GM18517 (cell line): ENCODE data around the gene ATP8B1.
A peak's percentile ranks its signal among the peaks of the same experiment; 100 is the strongest.

ENCODE experiments used
- ATAC-seq: cut with Tn5 transposase; IDR thresholded peaks from one replicate; pipeline ENCODE4 v1.9.1; 2021; ENCODE audit warnings: mild to moderate bottlenecking, moderate library complexity; ENCODE audit not compliant: unreplicated experiment

The ATP8B1 gene

GRCh38 chr18:57771193-57771592 is 31.9 kb downstream of the ATP8B1 start:
- ATAC-seq: no peak

- ATAC-seq: no peak
Measured at GRCh38 chr18:57768537-57769326, 34.4 kb downstream of the ATP8B1 start.

GRCh38 chr18:57767259-57768050 is 35.7 kb downstream of the ATP8B1 start:
- ATAC-seq: no peak

- ATAC-seq: no peak
Measured at GRCh38 chr18:57764995-57765394, 38.1 kb downstream of the ATP8B1 start.

- ATAC-seq: no peak
Measured at GRCh38 chr18:57764087-57764486, 39.0 kb downstream of the ATP8B1 start.

GRCh38 chr18:57762686-57763085 is 40.4 kb downstream of the ATP8B1 start:
- ATAC-seq: no peak

GRCh38 chr18:57759650-57760049 is 43.5 kb downstream of the ATP8B1 start:
- no peak for ATAC-seq

- ATAC-seq: no peak
Measured at GRCh38 chr18:57755473-57756067, 47.5 kb downstream of the ATP8B1 start.

GRCh38 chr18:57754577-57755338 is 48.4 kb downstream of the ATP8B1 start:
- peak; percentile 90 for ATAC-seq

- ATAC-seq: no peak
Measured at GRCh38 chr18:57753063-57753462, 50.1 kb downstream of the ATP8B1 start.

- ATAC-seq: no peak
Measured at GRCh38 chr18:57749604-57749970, 53.5 kb downstream of the ATP8B1 start.

- ATAC-seq: peak; percentile 93
Measured at GRCh38 chr18:57748770-57749603, 54.1 kb downstream of the ATP8B1 start.

- peak; percentile 19 for ATAC-seq
Measured at GRCh38 chr18:57747809-57748680, 55.1 kb downstream of the ATP8B1 start.

- no peak for ATAC-seq
Measured at GRCh38 chr18:57744211-57744694, 58.9 kb downstream of the ATP8B1 start.

- ATAC-seq: no peak
Measured at GRCh38 chr18:57743008-57743407, 60.1 kb downstream of the ATP8B1 start.

GRCh38 chr18:57741273-57741672 is 61.8 kb downstream of the ATP8B1 start:
- ATAC-seq: no peak

- no peak for ATAC-seq
Measured at GRCh38 chr18:57738078-57738477, 65.0 kb downstream of the ATP8B1 start.

- ATAC-seq: no peak
Measured at GRCh38 chr18:57737400-57738060, 65.6 kb downstream of the ATP8B1 start.
